ENCODE results near the gene CENPP. TPM values are rescaled to one million over a fixed set of nuclear protein-coding genes. Genes with fewer than 3 reads are reported as not detected.

The CENPP gene
- total RNA-seq, 1 experiment from 2014 or later: 8.3 TPM

GRCh38 chr9:92463387-92463786 lies 137.6 kb downstream of the CENPP start:
- no peak overlapping the region; the same call in 1 of the 2 replicates for H3K9ac ChIP-seq (ENCODE audit: low read length)

GRCh38 chr9:92463984-92464383 lies 138.2 kb downstream of the CENPP start:
- ChIA-PET CTCF (no interaction called here), POLR2A (ENCODE audit: unreplicated experiment) (no interaction called here)
- no peaks in the 10 kb centered on the region for H3K9me3 ChIP-seq (ENCODE audit: low read length)
- H3K4me1 ChIP-seq (ENCODE audit: insufficient read depth, low read length): no peaks in the 10 kb centered on the region
- H2AFZ ChIP-seq (ENCODE audit: low read length): no peak overlapping the region
- no peak overlapping the region for H3K9ac ChIP-seq (ENCODE audit: low read length)
- H3F3A ChIP-seq (ENCODE audit: low read length, unreplicated experiment): no peaks in the 10 kb centered on the region
- DNase-seq (peak; percentile 12), ATAC-seq (no peak)
- no peak for TF ChIP-seq EZH2 (IDR thresholded peaks at IDR 0.05; ENCODE audit: low read length, unreplicated experiment)
- TF ChIP-seq, protein P1, sequence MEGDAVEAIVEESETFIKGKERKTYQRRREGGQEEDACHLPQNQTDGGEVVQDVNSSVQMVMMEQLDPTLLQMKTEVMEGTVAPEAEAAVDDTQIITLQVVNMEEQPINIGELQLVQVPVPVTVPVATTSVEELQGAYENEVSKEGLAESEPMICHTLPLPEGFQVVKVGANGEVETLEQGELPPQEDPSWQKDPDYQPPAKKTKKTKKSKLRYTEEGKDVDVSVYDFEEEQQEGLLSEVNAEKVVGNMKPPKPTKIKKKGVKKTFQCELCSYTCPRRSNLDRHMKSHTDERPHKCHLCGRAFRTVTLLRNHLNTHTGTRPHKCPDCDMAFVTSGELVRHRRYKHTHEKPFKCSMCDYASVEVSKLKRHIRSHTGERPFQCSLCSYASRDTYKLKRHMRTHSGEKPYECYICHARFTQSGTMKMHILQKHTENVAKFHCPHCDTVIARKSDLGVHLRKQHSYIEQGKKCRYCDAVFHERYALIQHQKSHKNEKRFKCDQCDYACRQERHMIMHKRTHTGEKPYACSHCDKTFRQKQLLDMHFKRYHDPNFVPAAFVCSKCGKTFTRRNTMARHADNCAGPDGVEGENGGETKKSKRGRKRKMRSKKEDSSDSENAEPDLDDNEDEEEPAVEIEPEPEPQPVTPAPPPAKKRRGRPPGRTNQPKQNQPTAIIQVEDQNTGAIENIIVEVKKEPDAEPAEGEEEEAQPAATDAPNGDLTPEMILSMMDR (conservative IDR thresholded peaks at IDR 0.05; ENCODE audit: low read depth, low read length): no peak
- no peak for TF ChIP-seq EZH2phosphoT487 (IDR thresholded peaks at IDR 0.05; ENCODE audit: borderline replicate concordance, low read length)
- H3K9me2 ChIP-seq (replicated peaks; ENCODE audit: low read length): no peaks in the 10 kb centered on the region
- no peaks in the 10 kb centered on the region for H3K36me3 ChIP-seq (ENCODE audit: low read depth, low read length)
- H3K27ac ChIP-seq (ENCODE audit: low read length): no peak overlapping the region
- no peaks in the 10 kb centered on the region for H3K79me2 ChIP-seq (ENCODE audit: low read length)
- no peaks in the 10 kb centered on the region for H4K20me1 ChIP-seq (ENCODE audit: low read length)
- no peak overlapping the region for H3K4me3 ChIP-seq (ENCODE audit: low read length)
- intact Hi-C loops (cut with micrococcal nuclease): no loop called here
- no peak overlapping the region for H3K4me2 ChIP-seq (ENCODE audit: low read length)
- BruUV-seq (replicated peaks): no TSS peak
- H3K27me3 ChIP-seq (ENCODE audit: low read length): no peaks in the 10 kb centered on the region

More at GRCh38 chr9:92463387-92463786, 137.6 kb downstream of the CENPP start:
- ATAC-seq: no peak
- ChIA-PET POLR2A (ENCODE audit: unreplicated experiment) (no interaction called here), CTCF (no interaction called here)
- intact Hi-C loops (cut with micrococcal nuclease): no loop called here
- H3K27me3 ChIP-seq (ENCODE audit: low read length): no peaks in the 10 kb centered on the region
- no peaks in the 10 kb centered on the region for H3K79me2 ChIP-seq (ENCODE audit: low read length)
- no peaks in the 10 kb centered on the region for H3F3A ChIP-seq (ENCODE audit: low read length, unreplicated experiment)
- no peak overlapping the region for H3K4me2 ChIP-seq (ENCODE audit: low read length)
- TF ChIP-seq EZH2phosphoT487 (IDR thresholded peaks at IDR 0.05; ENCODE audit: borderline replicate concordance, low read length): no peak
- TF ChIP-seq, protein P1 (conservative IDR thresholded peaks at IDR 0.05; ENCODE audit: low read depth, low read length): no peak
- TF ChIP-seq EZH2 (IDR thresholded peaks at IDR 0.05; ENCODE audit: low read length, unreplicated experiment): no peak
- no peak for DNase-seq
- no peaks in the 10 kb centered on the region for H3K9me3 ChIP-seq (ENCODE audit: low read length)
- no peak overlapping the region for H2AFZ ChIP-seq (ENCODE audit: low read length)
- no peak overlapping the region for H3K4me3 ChIP-seq (ENCODE audit: low read length)
- H3K4me1 ChIP-seq (ENCODE audit: insufficient read depth, low read length): no peaks in the 10 kb centered on the region
- no peaks in the 10 kb centered on the region for H3K9me2 ChIP-seq (replicated peaks; ENCODE audit: low read length)
- H3K36me3 ChIP-seq (ENCODE audit: low read depth, low read length): no peaks in the 10 kb centered on the region
- no peak overlapping the region for H3K27ac ChIP-seq (ENCODE audit: low read length)
- no TSS peak for BruUV-seq (replicated peaks)
- no peaks in the 10 kb centered on the region for H4K20me1 ChIP-seq (ENCODE audit: low read length)

GRCh38 chr9:92467041-92467440 lies 141.3 kb downstream of the CENPP start:
- Histone ChIP-seq H3K27me3 (ENCODE audit: low read length) (no peaks in the 10 kb centered on the region), H3K9me3 (ENCODE audit: low read length) (no peaks in the 10 kb centered on the region), H3K9me2 (replicated peaks; ENCODE audit: low read length) (no peaks in the 10 kb centered on the region), H3K36me3 (ENCODE audit: low read depth, low read length) (no peaks in the 10 kb centered on the region), H3K4me2 (ENCODE audit: low read length) (no peak overlapping the region), H4K20me1 (ENCODE audit: low read length) (no peaks in the 10 kb centered on the region), H3F3A (ENCODE audit: low read length, unreplicated experiment) (no peaks in the 10 kb centered on the region), H3K4me1 (ENCODE audit: insufficient read depth, low read length) (no peaks in the 10 kb centered on the region), H2AFZ (ENCODE audit: low read length) (no peak overlapping the region), H3K9ac (ENCODE audit: low read length) (no peak overlapping the region), H3K27ac (ENCODE audit: low read length) (no peak overlapping the region), H3K79me2 (ENCODE audit: low read length) (no peaks in the 10 kb centered on the region), H3K4me3 (ENCODE audit: low read length) (no peak overlapping the region)
- intact Hi-C loops (cut with micrococcal nuclease): no loop called here
- CTCF ChIA-PET: no interaction called here
- DNase-seq (no peak), ATAC-seq (no peak)
- POLR2A ChIA-PET (ENCODE audit: unreplicated experiment): no interaction called here
- no TSS peak for BruUV-seq (replicated peaks)
- TF ChIP-seq, protein P1 (conservative IDR thresholded peaks at IDR 0.05; ENCODE audit: low read depth, low read length): no peak

All from PC-3 (cell line).